IMR-90 (cell line): ENCODE measurements around the gene CAMK2B. TPM values are rescaled to one million over a fixed set of nuclear protein-coding genes. Genes with fewer than 3 reads are reported as not detected.

Experiments used
- ATAC-seq: fragments of 200-7000 bp; cut with Tn5 transposase; 2 replicates; pipeline ENCODE4 v1.9.1; 2020; ENCODE audit warnings: low read depth, mild to moderate bottlenecking, moderate library complexity
- BruUV-seq: library from RNA; stranded (reverse); fragments of 400-500 nt; replicated peaks from 2 replicates; lab custom pipeline; 2021; lab: Mats Ljungman, UMichigan
- CTCF ChIA-PET: fragments of 300-600 bp; formaldehyde crosslinking; extraction: SDS; loops from one replicate; lab custom pipeline; 2021; ENCODE audit warnings: antibody characterized with exemption; lab: Yijun Ruan, JAX
- POLR2A ChIA-PET: fragments of 300-600 bp; sonication (Branson Sonifier 250); formaldehyde crosslinking; loops from one replicate; lab custom pipeline; 2022; ENCODE audit warnings: antibody characterized with exemption; ENCODE audit not compliant: unreplicated experiment; lab: Charles Lee
- DNase-seq: peaks from one replicate; pipeline ENCODE4 v3.0.0; 2013
- H2AFZ ChIP-seq: replicated peaks from 2 replicates; pipeline ENCODE3; 2013; ENCODE audit warnings: low read length, mild to moderate bottlenecking; ENCODE audit not compliant: poor library complexity
- H2AK5ac ChIP-seq: 2 replicates; pipeline ENCODE4 v1.6.1; 2013; ENCODE audit warnings: low read depth, low read length, inconsistent platforms
- H2AK9ac ChIP-seq: replicated peaks from 2 replicates; pipeline ENCODE3; 2013; ENCODE audit warnings: mild to moderate bottlenecking, low read depth, low read length, moderate library complexity; ENCODE audit not compliant: poor library complexity
- H2BK120ac ChIP-seq: 2 replicates; pipeline ENCODE4 v1.6.1; 2013; ENCODE audit warnings: low read depth, low read length, inconsistent platforms
- H2BK15ac ChIP-seq: 3 replicates; pipeline ENCODE4 v1.6.1; 2013; ENCODE audit warnings: low read depth, low read length, inconsistent platforms
- H2BK20ac ChIP-seq: 2 replicates; pipeline ENCODE4 v1.6.1; 2013; ENCODE audit warnings: low read depth, mild to moderate bottlenecking, inconsistent platforms, low read length, moderate library complexity
- H2BK5ac ChIP-seq: 2 replicates; pipeline ENCODE4 v1.6.1; 2013; ENCODE audit warnings: mild to moderate bottlenecking, low read depth, low read length, inconsistent platforms; ENCODE audit not compliant: poor library complexity, severe bottlenecking
- H3K14ac ChIP-seq: replicated peaks from 2 replicates; pipeline ENCODE4 v1.6.1; 2013; ENCODE audit warnings: low read depth, low read length, inconsistent platforms
- H3K18ac ChIP-seq: 2 replicates; pipeline ENCODE4 v1.6.1; 2013; ENCODE audit warnings: low read depth, low read length, control low read depth
- H3K23ac ChIP-seq: 2 replicates; pipeline ENCODE4 v1.6.1; 2013; ENCODE audit warnings: low read depth, low read length, inconsistent platforms
- H3K27ac ChIP-seq: 2 replicates; pipeline ENCODE4 v1.5.1; 2013; ENCODE audit warnings: mild to moderate bottlenecking, control low read depth, low read length; ENCODE audit not compliant: insufficient read depth
- H3K27me3 ChIP-seq: 2 replicates; pipeline ENCODE4 v1.6.1; 2013; ENCODE audit warnings: low read length; ENCODE audit not compliant: control insufficient read depth, insufficient read depth
- H3K36me3 ChIP-seq: 2 replicates; pipeline ENCODE4 v1.6.1; 2013; ENCODE audit warnings: low read length, mixed read lengths; ENCODE audit not compliant: control insufficient read depth, insufficient read depth
- H3K4ac ChIP-seq: 2 replicates; pipeline ENCODE4 v1.6.1; 2013; ENCODE audit warnings: low read depth, low read length, inconsistent platforms
- H3K4me1 ChIP-seq: 2 replicates; pipeline ENCODE4 v1.6.1; 2013; ENCODE audit warnings: low read length, mixed read lengths; ENCODE audit not compliant: control insufficient read depth, insufficient read depth
- H3K4me2 ChIP-seq: 2 replicates; pipeline ENCODE4 v1.6.1; 2013; ENCODE audit warnings: low read depth, mild to moderate bottlenecking, control low read depth, low read length, moderate library complexity
- H3K4me3 ChIP-seq: 2 replicates; pipeline ENCODE4 v1.5.1; 2013; ENCODE audit warnings: low read depth, mild to moderate bottlenecking, control low read depth, low read length, moderate library complexity; ENCODE audit not compliant: insufficient read depth
- H3K56ac ChIP-seq: 2 replicates; pipeline ENCODE4 v1.6.1; 2013; ENCODE audit warnings: low read length, inconsistent platforms; ENCODE audit not compliant: insufficient read depth; ENCODE audit errors: extremely low read depth
- H3K79me1 ChIP-seq, 2 experiments: 2 replicates each; pipeline ENCODE4 v1.6.1; 2013; ENCODE audit warnings: low read length in 2 of 2, inconsistent platforms in 1 of 2, low read depth in 1 of 2
- H3K9ac ChIP-seq: 2 replicates; pipeline ENCODE4 v1.6.1; 2013; ENCODE audit warnings: low read depth, low read length, control low read depth
- H3K9me1 ChIP-seq: 2 replicates; pipeline ENCODE4 v1.6.1; 2013; ENCODE audit warnings: low read length, inconsistent platforms; ENCODE audit not compliant: insufficient read depth
- H3K9me3 ChIP-seq: 2 replicates; pipeline ENCODE4 v1.6.1; 2013; ENCODE audit warnings: low read length; ENCODE audit not compliant: control insufficient read depth, insufficient read depth
- H4K20me1 ChIP-seq: 2 replicates; pipeline ENCODE4 v1.6.1; 2013; ENCODE audit warnings: low read length, inconsistent platforms; ENCODE audit not compliant: insufficient read depth
- H4K5ac ChIP-seq: 2 replicates; pipeline ENCODE4 v1.6.1; 2013; ENCODE audit warnings: mild to moderate bottlenecking, low read depth, low read length, control low read depth
- H4K8ac ChIP-seq, 2 experiments: 2 replicates each; pipeline ENCODE4 v1.6.1; 2013; ENCODE audit warnings: low read depth in 2 of 2, low read length in 2 of 2, control low read depth in 1 of 2, inconsistent platforms in 1 of 2
- H4K91ac ChIP-seq: 2 replicates; pipeline ENCODE4 v1.6.1; 2013; ENCODE audit warnings: low read depth, low read length, inconsistent platforms; ENCODE audit not compliant: insufficient read depth
- BHLHE40 ChIP-seq: fragments of 150-350 bp; IDR thresholded peaks from 2 replicates; pipeline ENCODE4 v1.6.1; 2016; ENCODE audit warnings: mild to moderate bottlenecking, low read depth, low read length
- CEBPB ChIP-seq: IDR thresholded peaks from 2 replicates; pipeline ENCODE4 v1.6.1; 2012; ENCODE audit warnings: low read depth, low read length, improper control_type of control experiment
- CHD1 ChIP-seq: IDR thresholded peaks from 2 replicates; pipeline ENCODE4 v1.6.1; 2012; ENCODE audit warnings: low read depth, low read length, improper control_type of control experiment
- CTCF ChIP-seq: conservative IDR thresholded peaks from 2 replicates; pipeline ENCODE4 v1.5.1; 2012; ENCODE audit warnings: mild to moderate bottlenecking, low read depth, low read length, improper control_type of control experiment
- ELK1 ChIP-seq: fragments of 150-350 bp; IDR thresholded peaks from 2 replicates; pipeline ENCODE4 v1.6.1; 2016; ENCODE audit warnings: low read depth, mild to moderate bottlenecking, low read length, moderate library complexity, borderline replicate concordance
- FOS ChIP-seq: fragments of 150-350 bp; IDR thresholded peaks from 2 replicates; pipeline ENCODE4 v1.6.1; 2016; ENCODE audit warnings: low read depth, low read length
- MAFK ChIP-seq: IDR thresholded peaks from 2 replicates; pipeline ENCODE4 v1.6.1; 2012; ENCODE audit warnings: low read depth, low read length, improper control_type of control experiment
- MAZ ChIP-seq: IDR thresholded peaks from 2 replicates; pipeline ENCODE4 v1.6.1; 2012; ENCODE audit warnings: low read depth, mild to moderate bottlenecking, low read length, improper control_type of control experiment, moderate library complexity, borderline replicate concordance
- MXI1 ChIP-seq: IDR thresholded peaks from 2 replicates; pipeline ENCODE4 v1.6.1; 2012; ENCODE audit warnings: low read depth, mild to moderate bottlenecking, low read length, moderate library complexity, borderline replicate concordance
- NFE2L2 ChIP-seq: fragments of 150-350 bp; IDR thresholded peaks from 2 replicates; pipeline ENCODE4 v1.6.1; 2016; ENCODE audit warnings: low read depth, mild to moderate bottlenecking, low read length
- POLR2A ChIP-seq: IDR thresholded peaks from 2 replicates; pipeline ENCODE4 v1.6.1; 2012; ENCODE audit warnings: mild to moderate bottlenecking, low read depth, low read length
- RAD21 ChIP-seq: IDR thresholded peaks from 2 replicates; pipeline ENCODE4 v1.6.1; 2012; ENCODE audit warnings: low read length, improper control_type of control experiment
- RCOR1 ChIP-seq: IDR thresholded peaks from 2 replicates; pipeline ENCODE4 v1.6.1; 2012; ENCODE audit warnings: mild to moderate bottlenecking, low read length, improper control_type of control experiment; ENCODE audit not compliant: insufficient replicate concordance
- RFX5 ChIP-seq: IDR thresholded peaks from 2 replicates; pipeline ENCODE4 v1.8.0; 2012; ENCODE audit warnings: low read depth, mild to moderate bottlenecking, low read length, moderate library complexity
- SMC3 ChIP-seq: fragments of 150-350 bp; IDR thresholded peaks from 2 replicates; pipeline ENCODE4 v1.6.1; 2016; ENCODE audit warnings: low read depth, mild to moderate bottlenecking, antibody characterized with exemption, low read length, moderate library complexity
- USF2 ChIP-seq: fragments of 150-350 bp; IDR thresholded peaks from 2 replicates; pipeline ENCODE4 v1.6.1; 2017; ENCODE audit warnings: mild to moderate bottlenecking, antibody characterized with exemption, low read length, low read depth
- WGBS, 2 experiments: methylation state at CpG; one replicate each; pipeline versions ENCODE4 v1.1.5 to v1.1.7; 2013; ENCODE audit warnings: missing lambda C conversion rate in 2 of 2; ENCODE audit not compliant: insufficient read length in 1 of 2; ENCODE audit errors: extremely low coverage in 2 of 2; 5-methylcytosine and 5-hydroxymethylcytosine counted together
- dilution Hi-C: fragments of 300-500 bp; cut with HindIII; formaldehyde crosslinking; loops from one replicate; pipeline ENCODE4 v1.14.3; 2018; ENCODE audit warnings: low sequenced_read_pairs; ENCODE audit not compliant: unreplicated experiment
- in situ Hi-C: fragments of 300-500 bp; cut with MboI; formaldehyde crosslinking; loops from 3 replicates; pipeline ENCODE4 v1.14.3; 2019; ENCODE audit warnings: low sequenced_read_pairs, inconsistent platforms, mixed read lengths
- intact Hi-C: fragments of 100-400 bp; cut with micrococcal nuclease; formaldehyde crosslinking; loops from 2 replicates; pipeline ENCODE4 v1.10.0; 2022
- polyA plus RNA-seq, 3 experiments: library from polyadenylated mRNA; depleted of rRNA; stranded (reverse); fragments of >200 nt; gene quantifications; 2 replicates each; pipeline ENCODE4 v1.2.3, GENCODE V29; 2012; ENCODE audit warnings: low replicate concordance in 1 of 3
- total RNA-seq: library from RNA; depleted of rRNA; stranded (reverse); fragments of >200 nt; gene quantifications from 2 replicates; pipeline ENCODE4 v1.2.3, GENCODE V29; 2012

The CAMK2B gene
- total and polyA plus RNA-seq, 2 of the 4 experiments (the other 2 are of a cell fraction): 0.18 to 0.36 TPM

GRCh38 chr7:44222074-44222473, 103.3 kb downstream of the CAMK2B start:
- intact Hi-C loops: no loop called here
- no peak for TF ChIP-seq FOS
- no peak for TF ChIP-seq CEBPB
- TF ChIP-seq NFE2L2: no peak
- TF ChIP-seq MAFK: no peak
- no peak for TF ChIP-seq RFX5
- no peak for TF ChIP-seq BHLHE40
- no peak for TF ChIP-seq SMC3
- TF ChIP-seq MXI1: no peak
- TF ChIP-seq ELK1: no peak
- TF ChIP-seq RCOR1: no peak
- no peak for TF ChIP-seq CHD1
- TF ChIP-seq RAD21: no peak
- no peak for TF ChIP-seq CTCF
- no peak for TF ChIP-seq USF2
- TF ChIP-seq POLR2A: no peak
- TF ChIP-seq MAZ: no peak
- Histone ChIP-seq H3K56ac (no peak overlapping the region), H2AFZ (no peak overlapping the region), H4K5ac (no peak overlapping the region), H2AK5ac (no peak overlapping the region), H2BK5ac (no peak overlapping the region), H2BK120ac (no peak overlapping the region), H3K23ac (no peak overlapping the region), H2AK9ac (no peak overlapping the region), H3K4me1 (no peaks in the 10 kb centered on the region), H4K20me1 (no peaks in the 10 kb centered on the region; the same call in 1 of the 2 replicates), H2BK15ac (no peak overlapping the region), H3K4me3 (no peak overlapping the region), H3K27me3 (peaks cover 39% of the 10 kb centered on the region), H4K8ac (no peak overlapping the region), H2BK20ac (no peak overlapping the region), H3K79me1 (no peaks in the 10 kb centered on the region), H3K9me3 (peaks cover 3% of the 10 kb centered on the region), H3K4ac (no peak overlapping the region), H3K14ac (no peak overlapping the region), H3K9me1 (no peaks in the 10 kb centered on the region), H3K18ac (no peak overlapping the region), H4K91ac (no peak overlapping the region), H3K9ac (no peak overlapping the region), H3K36me3 (no peaks in the 10 kb centered on the region), H3K27ac (no peak overlapping the region), H3K4me2 (no peak overlapping the region)
- ATAC-seq (no peak), DNase-seq (no peak)
- WGBS, 2 experiments: 43% methylated on average over 4 of the region's 11 CpGs; no CpG with 5 or more reads in 1 of the 2 experiments
- CTCF ChIA-PET: no interaction called here
- POLR2A ChIA-PET: no interaction called here
- dilution Hi-C loops: no loop called here
- BruUV-seq: no TSS peak
- in situ Hi-C loops: no loop called here
